A673 (cell line): Measurements from ENCODE around the gene NME3. TPM values are rescaled to one million over a fixed set of nuclear protein-coding genes. Genes with fewer than 3 reads are reported as not detected.

Experiments
- BruUV-seq: library from RNA; stranded (reverse); fragments of 400-500 nt; replicated peaks from 2 replicates; lab custom pipeline; 2021; lab: Mats Ljungman, UMichigan
- CTCF ChIA-PET: fragments of 300-600 bp; sonication (Branson Sonifier 250); formaldehyde crosslinking; loops from one replicate; lab custom pipeline; 2022; ENCODE audit warnings: antibody characterized with exemption; lab: Charles Lee
- POLR2A ChIA-PET: fragments of 300-600 bp; sonication (Branson Sonifier 250); formaldehyde crosslinking; loops from one replicate; lab custom pipeline; 2022; ENCODE audit warnings: antibody characterized with exemption; ENCODE audit not compliant: low non-redundant PET; lab: Charles Lee
- DNase-seq: peaks from one replicate; pipeline ENCODE4 v3.0.0-alpha.2; 2015; ENCODE audit warnings: low spot score
- H3K27ac ChIP-seq: fragments of 200-600 bp; sonication (generic); 2 replicates; pipeline ENCODE4 v1.5.1; 2016; ENCODE audit warnings: mixed run types, low read depth, mild to moderate bottlenecking, mixed read lengths, antibody characterized with exemption, low read length; ENCODE audit not compliant: poor library complexity, severe bottlenecking
- H3K27me3 ChIP-seq: fragments of 200-600 bp; sonication (generic); replicated peaks from 2 replicates; pipeline ENCODE4 v1.6.1; 2017; ENCODE audit warnings: mixed run types, low read depth, mild to moderate bottlenecking, mixed read lengths, antibody characterized with exemption, low read length; ENCODE audit not compliant: insufficient read depth, poor library complexity
- H3K36me3 ChIP-seq: fragments of 200-600 bp; sonication (generic); 2 replicates; pipeline ENCODE4 v1.6.1; 2016; ENCODE audit warnings: mixed run types, mild to moderate bottlenecking, mixed read lengths, antibody characterized with exemption, low read length; ENCODE audit not compliant: insufficient read depth, poor library complexity, severe bottlenecking
- H3K4me1 ChIP-seq: fragments of 200-600 bp; sonication (generic); 2 replicates; pipeline ENCODE4 v1.6.1; 2017; ENCODE audit warnings: mixed run types, mild to moderate bottlenecking, mixed read lengths, antibody characterized with exemption, low read length; ENCODE audit not compliant: insufficient read depth, poor library complexity, severe bottlenecking
- H3K4me3 ChIP-seq: fragments of 200-600 bp; sonication (generic); 2 replicates; pipeline ENCODE4 v1.5.1; 2016; ENCODE audit warnings: low read depth, mixed run types, mild to moderate bottlenecking, mixed read lengths, low read length; ENCODE audit not compliant: poor library complexity, severe bottlenecking
- H3K9me3 ChIP-seq: fragments of 200-600 bp; sonication (generic); 2 replicates; pipeline ENCODE4 v1.6.1; 2016; ENCODE audit warnings: mixed run types, low read depth, mild to moderate bottlenecking, mixed read lengths, antibody characterized with exemption, low read length; ENCODE audit not compliant: poor library complexity, severe bottlenecking
- EZH2 ChIP-seq: fragments of 200-600 bp; sonication (generic); IDR thresholded peaks from 2 replicates; pipeline ENCODE4 v1.6.1; 2017; ENCODE audit warnings: borderline replicate concordance, low read depth, mild to moderate bottlenecking, mixed read lengths, antibody characterized with exemption, low read length; ENCODE audit not compliant: poor library complexity, severe bottlenecking
- intact Hi-C: fragments of 100-400 bp; cut with micrococcal nuclease; formaldehyde crosslinking; loops from one replicate; pipeline ENCODE4 v1.10.0; 2022; ENCODE audit not compliant: unreplicated experiment
- total RNA-seq: library from RNA; stranded (reverse); gene quantifications from 2 replicates; pipeline ENCODE4 v1.2.3, GENCODE V29; 2021
- TF ChIP-seq, protein P1 (sequence below): fragments of 300-800, 200-600 bp; sonication (generic); conservative IDR thresholded peaks from 2 replicates; pipeline ENCODE4 v1.5.1; 2017; ENCODE audit warnings: low read depth, mild to moderate bottlenecking, antibody characterized with exemption, low read length, moderate library complexity, mixed read lengths

The NME3 gene
- total RNA-seq, 1 experiment from 2014 or later, result 35.3 TPM

DNA sequence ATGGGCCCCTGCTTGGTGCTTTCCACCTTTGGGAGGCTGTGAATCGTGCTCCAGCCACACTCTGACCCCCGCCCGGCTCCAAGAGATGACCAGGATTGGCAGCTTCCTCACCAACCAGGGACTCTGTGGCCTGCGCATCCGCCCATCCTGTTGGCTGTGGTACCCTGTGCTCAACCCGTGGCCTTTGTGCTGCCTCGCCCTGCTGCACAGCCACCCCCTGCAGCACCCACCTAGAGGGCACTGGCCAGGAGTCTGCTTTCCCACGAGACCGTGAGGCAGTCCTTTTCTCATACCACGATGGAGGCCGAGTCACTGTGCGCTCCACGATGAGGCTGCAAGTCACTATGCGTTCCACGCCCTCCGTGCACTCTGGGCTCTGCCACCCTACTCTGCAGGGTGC is 19.4 kb downstream of the NME3 start:
- TF ChIP-seq, protein P1, sequence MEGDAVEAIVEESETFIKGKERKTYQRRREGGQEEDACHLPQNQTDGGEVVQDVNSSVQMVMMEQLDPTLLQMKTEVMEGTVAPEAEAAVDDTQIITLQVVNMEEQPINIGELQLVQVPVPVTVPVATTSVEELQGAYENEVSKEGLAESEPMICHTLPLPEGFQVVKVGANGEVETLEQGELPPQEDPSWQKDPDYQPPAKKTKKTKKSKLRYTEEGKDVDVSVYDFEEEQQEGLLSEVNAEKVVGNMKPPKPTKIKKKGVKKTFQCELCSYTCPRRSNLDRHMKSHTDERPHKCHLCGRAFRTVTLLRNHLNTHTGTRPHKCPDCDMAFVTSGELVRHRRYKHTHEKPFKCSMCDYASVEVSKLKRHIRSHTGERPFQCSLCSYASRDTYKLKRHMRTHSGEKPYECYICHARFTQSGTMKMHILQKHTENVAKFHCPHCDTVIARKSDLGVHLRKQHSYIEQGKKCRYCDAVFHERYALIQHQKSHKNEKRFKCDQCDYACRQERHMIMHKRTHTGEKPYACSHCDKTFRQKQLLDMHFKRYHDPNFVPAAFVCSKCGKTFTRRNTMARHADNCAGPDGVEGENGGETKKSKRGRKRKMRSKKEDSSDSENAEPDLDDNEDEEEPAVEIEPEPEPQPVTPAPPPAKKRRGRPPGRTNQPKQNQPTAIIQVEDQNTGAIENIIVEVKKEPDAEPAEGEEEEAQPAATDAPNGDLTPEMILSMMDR, result no peak
- TF ChIP-seq EZH2, result no peak
- ChIA-PET POLR2A (no interaction called here), CTCF (no interaction called here)
- H3K9me3 ChIP-seq, result no peaks in the 10 kb centered on the region
- no TSS peak for BruUV-seq
- DNase-seq, result no peak
- no peak overlapping the region for H3K4me3 ChIP-seq
- no peaks in the 10 kb centered on the region for H3K27me3 ChIP-seq
- peaks cover 17% of the 10 kb centered on the region for H3K36me3 ChIP-seq
- no peaks in the 10 kb centered on the region for H3K4me1 ChIP-seq
- intact Hi-C loops, result no loop called here
- no peak overlapping the region for H3K27ac ChIP-seq

DNA sequence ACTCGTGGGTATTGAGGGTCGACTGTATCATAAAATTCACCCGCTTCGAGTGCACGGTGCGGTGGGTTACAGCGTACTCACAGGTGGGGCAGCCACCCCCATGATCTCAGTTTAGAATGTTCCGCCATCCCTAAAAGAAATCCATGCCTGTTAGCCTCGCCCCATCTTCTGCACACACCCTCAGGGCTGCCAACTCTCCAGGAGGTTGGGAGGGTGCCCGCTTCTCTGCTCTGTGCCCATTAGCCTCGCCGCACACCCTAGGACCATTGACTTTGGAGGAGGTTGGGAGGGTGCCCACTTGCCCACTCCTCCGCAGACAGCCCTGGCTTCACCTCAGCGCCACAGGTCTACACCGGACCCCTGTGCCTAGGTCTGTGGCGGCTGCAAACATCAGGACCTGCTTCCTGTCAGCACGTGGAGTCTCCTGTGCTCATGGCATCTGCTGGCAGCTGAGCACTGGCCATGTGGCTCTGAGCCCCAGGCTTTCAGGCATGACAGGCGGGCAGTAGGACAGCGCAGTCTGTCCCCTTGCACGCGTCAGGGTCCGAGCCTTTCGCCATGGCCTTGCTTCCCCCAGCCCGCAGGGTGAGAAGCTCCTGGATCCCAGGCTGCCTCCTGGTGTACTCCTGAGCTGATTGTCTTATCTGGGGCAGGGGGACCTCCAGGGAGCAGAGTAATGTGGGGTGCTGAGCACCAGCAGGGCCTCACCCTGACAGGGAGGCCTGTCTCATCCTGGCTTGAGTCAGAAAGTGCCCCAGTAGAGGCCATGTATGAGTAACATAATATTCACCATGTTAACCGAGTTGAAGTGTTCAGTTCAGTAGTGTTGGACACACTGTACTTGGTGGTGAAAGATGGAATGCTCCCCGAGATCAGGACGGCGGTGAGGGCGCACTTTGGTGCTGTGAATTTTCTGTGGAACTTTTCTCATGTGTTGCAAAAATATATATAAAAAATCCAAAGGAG is 21.9 kb downstream of the NME3 start:
- BruUV-seq, result no TSS peak
- ChIA-PET CTCF (no interaction called here), POLR2A (no interaction called here)
- TF ChIP-seq, protein P1, result no peak
- TF ChIP-seq EZH2, result no peak
- Histone ChIP-seq H3K4me3 (no peak overlapping the region), H3K27me3 (no peaks in the 10 kb centered on the region), H3K36me3 (peaks cover 17% of the 10 kb centered on the region), H3K9me3 (no peaks in the 10 kb centered on the region), H3K4me1 (no peaks in the 10 kb centered on the region), H3K27ac (no peak overlapping the region)
- intact Hi-C loops, result no loop called here
- no peak for DNase-seq

DNA sequence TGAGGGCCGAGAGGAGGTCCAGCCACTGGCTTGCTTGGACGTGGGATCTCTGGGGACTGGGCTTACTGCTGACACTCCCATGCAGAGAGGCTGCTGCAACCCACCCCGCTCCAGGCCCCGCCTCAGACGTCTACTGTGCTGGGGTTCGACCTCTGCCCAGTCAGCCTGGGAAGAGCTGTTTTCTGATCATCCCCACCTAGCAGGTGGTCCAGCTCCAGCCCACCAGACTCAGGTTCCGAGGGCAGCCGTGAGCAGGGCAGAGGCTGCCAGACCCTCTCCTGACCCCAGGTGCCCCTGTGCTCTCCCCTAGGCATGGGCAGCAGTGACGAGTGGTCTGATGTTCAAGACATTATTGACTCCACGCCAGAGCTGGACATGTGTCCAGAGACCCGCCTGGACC is 23.4 kb downstream of the NME3 start:
- Histone ChIP-seq H3K4me3 (no peak overlapping the region), H3K36me3 (peaks cover 19% of the 10 kb centered on the region), H3K9me3 (no peaks in the 10 kb centered on the region), H3K27ac (no peak overlapping the region), H3K27me3 (no peaks in the 10 kb centered on the region), H3K4me1 (no peaks in the 10 kb centered on the region)
- DNase-seq, result no peak
- CTCF ChIA-PET, result no interaction called here
- intact Hi-C loops, result no loop called here
- POLR2A ChIA-PET, result no interaction called here
- no TSS peak for BruUV-seq
- no peak for TF ChIP-seq EZH2
- TF ChIP-seq, protein P1, result no peak
